ENCODE results near the gene PITPNC1.
"Not testable (repeated sequence)": the region's sequence is repeated elsewhere in the genome, so short reads cannot be mapped to it uniquely, and the experiment has no call there.

Gene PITPNC1

DNA sequence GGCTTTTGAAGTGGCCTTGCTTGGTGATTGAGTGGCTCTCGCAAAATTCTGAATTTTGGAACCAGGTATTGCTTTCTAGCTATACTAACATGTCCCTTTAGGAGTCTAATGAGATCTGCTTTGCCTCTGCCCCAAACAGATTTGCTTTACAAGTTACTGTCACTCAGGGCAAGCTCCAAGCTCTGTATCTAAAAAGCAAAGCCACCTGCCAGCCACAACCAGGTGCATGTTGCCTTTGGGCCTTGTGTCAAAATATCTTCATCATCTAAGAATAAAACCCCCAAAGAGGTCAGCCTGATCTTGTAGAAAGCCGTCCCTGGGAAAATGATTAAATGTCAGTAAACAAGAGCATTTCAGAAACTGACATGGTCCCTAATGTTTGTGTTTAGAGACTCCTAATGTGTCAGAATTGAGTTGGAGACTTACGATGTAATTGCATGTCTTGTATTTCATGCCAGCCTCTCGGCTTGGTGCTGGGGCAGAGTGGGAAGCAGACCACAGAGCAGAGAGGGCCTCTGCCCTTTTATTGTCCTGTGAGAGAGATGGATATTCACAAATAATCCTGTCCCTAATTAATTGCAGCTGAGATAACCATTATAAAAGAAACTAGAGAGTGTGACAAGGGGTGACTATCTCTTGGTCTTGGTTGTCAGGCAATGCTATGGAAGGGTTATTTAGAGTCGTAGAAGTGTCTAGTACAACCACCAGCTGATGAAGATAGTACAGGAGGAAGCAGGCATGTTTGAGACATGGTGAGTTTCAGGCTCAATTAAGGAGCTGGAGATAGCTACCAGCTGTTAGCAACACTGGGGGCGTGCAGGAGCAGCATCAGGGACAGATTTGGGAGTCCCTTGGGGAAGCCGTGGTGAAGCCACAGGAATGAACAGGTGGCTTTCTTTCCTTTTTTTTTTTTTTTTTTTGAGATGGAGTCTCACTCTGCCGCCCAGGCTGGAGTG, 90.7 kb downstream of the PITPNC1 start:
- DNase-seq (ENCODE audit: extremely low read depth, insufficient read length) = no peak
- Histone ChIP-seq H3K27me3 (replicated peaks; ENCODE audit: control insufficient read depth, insufficient read depth, low read length) (no peaks in the 10 kb centered on the region), H3K36me3 (ENCODE audit: control insufficient read depth, insufficient read depth, low read length) (no peaks in the 10 kb centered on the region), H3K4me3 (replicated peaks; ENCODE audit: low read depth, low read length) (no peak overlapping the region)
- TF ChIP-seq, protein P1, sequence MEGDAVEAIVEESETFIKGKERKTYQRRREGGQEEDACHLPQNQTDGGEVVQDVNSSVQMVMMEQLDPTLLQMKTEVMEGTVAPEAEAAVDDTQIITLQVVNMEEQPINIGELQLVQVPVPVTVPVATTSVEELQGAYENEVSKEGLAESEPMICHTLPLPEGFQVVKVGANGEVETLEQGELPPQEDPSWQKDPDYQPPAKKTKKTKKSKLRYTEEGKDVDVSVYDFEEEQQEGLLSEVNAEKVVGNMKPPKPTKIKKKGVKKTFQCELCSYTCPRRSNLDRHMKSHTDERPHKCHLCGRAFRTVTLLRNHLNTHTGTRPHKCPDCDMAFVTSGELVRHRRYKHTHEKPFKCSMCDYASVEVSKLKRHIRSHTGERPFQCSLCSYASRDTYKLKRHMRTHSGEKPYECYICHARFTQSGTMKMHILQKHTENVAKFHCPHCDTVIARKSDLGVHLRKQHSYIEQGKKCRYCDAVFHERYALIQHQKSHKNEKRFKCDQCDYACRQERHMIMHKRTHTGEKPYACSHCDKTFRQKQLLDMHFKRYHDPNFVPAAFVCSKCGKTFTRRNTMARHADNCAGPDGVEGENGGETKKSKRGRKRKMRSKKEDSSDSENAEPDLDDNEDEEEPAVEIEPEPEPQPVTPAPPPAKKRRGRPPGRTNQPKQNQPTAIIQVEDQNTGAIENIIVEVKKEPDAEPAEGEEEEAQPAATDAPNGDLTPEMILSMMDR (IDR thresholded peaks at IDR 0.05; ENCODE audit: insufficient read depth, low read length, poor library complexity, severe bottlenecking) = no peak

- H3K4me3 ChIP-seq (replicated peaks; ENCODE audit: low read depth, low read length) = no peak overlapping the region
- TF ChIP-seq, protein P1 (IDR thresholded peaks at IDR 0.05; ENCODE audit: insufficient read depth, low read length, poor library complexity, severe bottlenecking) = no peak
- no peaks in the 10 kb centered on the region for H3K27me3 ChIP-seq (replicated peaks; ENCODE audit: control insufficient read depth, insufficient read depth, low read length)
- H3K36me3 ChIP-seq (ENCODE audit: control insufficient read depth, insufficient read depth, low read length) = no peaks in the 10 kb centered on the region
- DNase-seq (ENCODE audit: extremely low read depth, insufficient read length) = no peak
These were observed 92.3 kb downstream of the PITPNC1 start for GRCh38 chr17:67469208-67469980.

GRCh38 chr17:67470163-67470562, 93.1 kb downstream of the PITPNC1 start:
- TF ChIP-seq, protein P1 (IDR thresholded peaks at IDR 0.05; ENCODE audit: insufficient read depth, low read length, poor library complexity, severe bottlenecking) = no peak
- H3K27me3 ChIP-seq (replicated peaks; ENCODE audit: control insufficient read depth, insufficient read depth, low read length) = no peaks in the 10 kb centered on the region
- no peak overlapping the region for H3K4me3 ChIP-seq (replicated peaks; ENCODE audit: low read depth, low read length)
- DNase-seq (ENCODE audit: extremely low read depth, insufficient read length) = no peak
- H3K36me3 ChIP-seq (ENCODE audit: control insufficient read depth, insufficient read depth, low read length) = no peaks in the 10 kb centered on the region

DNA sequence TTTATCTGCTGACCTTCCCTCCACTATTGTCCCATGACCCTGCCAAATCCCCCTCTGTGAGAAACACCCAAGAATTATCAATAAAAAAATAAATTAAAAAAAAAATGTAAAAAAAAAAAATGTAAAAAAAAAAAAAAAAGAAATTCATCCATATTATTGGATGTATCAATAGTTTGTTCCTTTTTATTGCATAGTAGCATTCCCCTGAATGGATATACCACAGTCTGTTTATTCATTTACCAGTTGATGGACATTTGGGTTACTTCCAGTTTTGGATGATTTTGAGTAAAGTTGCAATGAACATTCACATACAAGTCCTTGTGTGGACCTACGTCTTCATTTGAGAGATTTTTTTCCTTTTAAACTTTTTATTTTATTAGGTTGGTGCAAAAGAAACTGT, 94.0 kb downstream of the PITPNC1 start:
- TF ChIP-seq, protein P1 (IDR thresholded peaks at IDR 0.05; ENCODE audit: insufficient read depth, low read length, poor library complexity, severe bottlenecking) = no peak
- DNase-seq (ENCODE audit: extremely low read depth, insufficient read length) = no peak

GRCh38 chr17:67472606-67473005, 95.5 kb downstream of the PITPNC1 start:
- not testable (repeated sequence) for H3K27me3 ChIP-seq (replicated peaks; ENCODE audit: control insufficient read depth, insufficient read depth, low read length); H3K36me3 ChIP-seq (ENCODE audit: control insufficient read depth, insufficient read depth, low read length); H3K4me3 ChIP-seq (replicated peaks; ENCODE audit: low read depth, low read length); DNase-seq (ENCODE audit: extremely low read depth, insufficient read length)

More for the DNA sequence above, 94.0 kb downstream of the PITPNC1 start:
- Histone ChIP-seq H3K4me3 (replicated peaks; ENCODE audit: low read depth, low read length) (no peak overlapping the region), H3K36me3 (ENCODE audit: control insufficient read depth, insufficient read depth, low read length) (no peaks in the 10 kb centered on the region), H3K27me3 (replicated peaks; ENCODE audit: control insufficient read depth, insufficient read depth, low read length) (no peaks in the 10 kb centered on the region)

DNA sequence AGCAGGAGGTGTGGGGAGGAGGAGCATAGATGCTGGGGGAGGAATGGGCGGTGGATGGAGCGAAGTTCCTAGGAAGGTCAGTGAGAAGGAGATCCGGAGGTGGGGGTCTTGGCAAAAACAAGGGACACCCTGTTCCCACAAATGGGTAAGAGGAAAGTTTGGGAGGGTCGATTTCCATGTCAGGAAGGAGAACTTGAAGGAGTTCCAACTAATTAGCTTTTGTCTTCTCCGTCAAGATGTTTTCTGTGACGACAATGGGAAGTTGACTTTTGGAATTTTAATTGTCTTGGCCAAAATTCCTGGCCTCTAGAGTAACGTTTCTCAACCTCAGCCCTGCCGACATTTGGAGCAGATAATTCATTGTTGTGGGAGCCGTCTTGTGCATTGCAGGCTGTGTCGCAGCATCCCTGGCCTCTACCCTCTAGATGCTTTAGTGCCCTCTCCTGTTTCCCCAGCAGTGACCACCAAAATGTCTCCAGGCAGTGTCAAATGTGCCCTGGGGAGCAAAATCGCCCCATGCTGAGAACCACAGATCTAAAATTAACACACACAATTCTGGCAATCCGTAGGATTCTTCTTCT, 97.1 kb downstream of the PITPNC1 start:
- H3K36me3 ChIP-seq (ENCODE audit: control insufficient read depth, insufficient read depth, low read length) = no peaks in the 10 kb centered on the region
- TF ChIP-seq, protein P1 (IDR thresholded peaks at IDR 0.05; ENCODE audit: insufficient read depth, low read length, poor library complexity, severe bottlenecking) = no peak
- no peak overlapping the region for H3K4me3 ChIP-seq (replicated peaks; ENCODE audit: low read depth, low read length)
- no peaks in the 10 kb centered on the region for H3K27me3 ChIP-seq (replicated peaks; ENCODE audit: control insufficient read depth, insufficient read depth, low read length)
- no peak for DNase-seq (ENCODE audit: extremely low read depth, insufficient read length)
